CD4-positive, CD25-positive, alpha-beta regulatory T cell (primary cell): ENCODE results near the gene GOSR1. TPM values are rescaled to one million over a fixed set of nuclear protein-coding genes. Genes with fewer than 3 reads are reported as not detected.
"Not testable (repeated sequence)": the region's sequence is repeated elsewhere in the genome, so short reads cannot be mapped to it uniquely, and the experiment has no call there.

Experiments
- ATAC-seq, 2 donors: fragments of 150-1000 bp; cut with Tn5 transposase; one replicate each; pipeline ENCODE4 v1.10.0; 2021; ENCODE audit warnings: low read depth in 2 of 2, moderate number of reproducible peaks in 2 of 2, moderate library complexity in 1 of 2
- DNase-seq, 3 donors: peaks; one replicate each; pipeline versions ENCODE4 v3.0.0 to v3.0.0-alpha.2; 2012 to 2022; ENCODE audit warnings: mixed read lengths in 1 of 3
- H3K27ac ChIP-seq: one replicate; pipeline ENCODE4 v1.7.0; 2013; ENCODE audit warnings: mild to moderate bottlenecking, low read length; ENCODE audit not compliant: insufficient read depth, poor library complexity, severe bottlenecking
- H3K27me3 ChIP-seq: one replicate; pipeline ENCODE4 v1.7.0; 2013; ENCODE audit warnings: low read length; ENCODE audit not compliant: control insufficient read depth, insufficient read depth
- H3K36me3 ChIP-seq: one replicate; pipeline ENCODE4 v1.7.0; 2013; ENCODE audit warnings: mild to moderate bottlenecking, low read length, moderate library complexity; ENCODE audit not compliant: control insufficient read depth, insufficient read depth
- H3K4me1 ChIP-seq: 2 replicates; pipeline ENCODE4 v1.7.0; 2013; ENCODE audit warnings: mild to moderate bottlenecking, low read length; ENCODE audit not compliant: insufficient read depth, control insufficient read depth, poor library complexity, severe bottlenecking
- H3K4me3 ChIP-seq: one replicate; pipeline ENCODE4 v1.7.0; 2013; ENCODE audit warnings: low read depth, mild to moderate bottlenecking, low read length, moderate library complexity
- H3K9me3 ChIP-seq, 2 experiments: 1 replicate in 1 of 2; 2 replicates in 1 of 2; pipeline ENCODE4 v1.7.0; 2013; ENCODE audit warnings: low read length in 2 of 2, mild to moderate bottlenecking in 1 of 2, moderate library complexity in 1 of 2; ENCODE audit not compliant: control insufficient read depth in 2 of 2
- H3K27ac Mint-ChIP-seq, 3 donors: one replicate each; pipeline ENCODE4 v1.8.0; 2020 to 2022; ENCODE audit warnings: mild to moderate bottlenecking in 3 of 3, mixed read lengths in 3 of 3, moderate library complexity in 2 of 3
- H3K27me3 Mint-ChIP-seq: one replicate; pipeline ENCODE4 v1.8.0; 2022; ENCODE audit warnings: mild to moderate bottlenecking, mixed read lengths
- H3K36me3 Mint-ChIP-seq: one replicate; pipeline ENCODE4 v1.8.0; 2020; ENCODE audit warnings: mixed read lengths
- H3K4me1 Mint-ChIP-seq, 4 donors: one replicate each; pipeline ENCODE4 v1.8.0; 2020 to 2022; ENCODE audit warnings: mixed read lengths in 4 of 4, mild to moderate bottlenecking in 1 of 4
- H3K4me3 Mint-ChIP-seq, 4 donors: one replicate each; pipeline ENCODE4 v1.8.0; 2020 to 2022; ENCODE audit warnings: mild to moderate bottlenecking in 4 of 4, mixed read lengths in 4 of 4, moderate library complexity in 3 of 4
- H3K9me3 Mint-ChIP-seq, 7 donors: one replicate each; pipeline ENCODE4 v1.8.0; 2020 to 2022; ENCODE audit warnings: mixed read lengths in 7 of 7, mild to moderate bottlenecking in 3 of 7, moderate library complexity in 2 of 7
- polyA plus RNA-seq, 4 donors: library from polyadenylated mRNA; unstranded; fragments of 300-500 nt; fragmentation: Illumina TruSeq; gene quantifications; one replicate each; pipeline ENCODE4 v1.2.3, GENCODE V29; 2021
- total RNA-seq: library from RNA; stranded (reverse); gene quantifications from one replicate; pipeline ENCODE4 v1.2.3, GENCODE V29; 2022

GOSR1 gene
- total and polyA plus RNA-seq, 5 donors from 2014 or later, result 42.8 to 71.4 (median 51.1) TPM

- peak overlapping the region in 1 of 3 donors; percentile 32 for H3K27ac Mint-ChIP-seq
- H3K27me3 Mint-ChIP-seq, result no peaks in the 10 kb centered on the region
- peaks cover 46% of the 10 kb centered on the region for H3K36me3 Mint-ChIP-seq
- Histone ChIP-seq H3K27ac (no peak overlapping the region), H3K4me3 (no peak overlapping the region), H3K9me3 (no peaks in the 10 kb centered on the region), H3K27me3 (no peaks in the 10 kb centered on the region), H3K4me1 (no peaks in the 10 kb centered on the region), H3K36me3 (peaks cover 43% of the 10 kb centered on the region)
- peaks cover 0 to 1% (median 0%) of the 10 kb centered on the region in 7 donors for H3K9me3 Mint-ChIP-seq
- no peak for DNase-seq
- no peak for ATAC-seq
- H3K4me1 Mint-ChIP-seq, result peaks cover 2 to 9% (median 7%) of the 10 kb centered on the region in 4 donors
- no peak overlapping the region for H3K4me3 Mint-ChIP-seq
Measured at GRCh38 chr17:30521766-30522165, 44.6 kb downstream of the GOSR1 start.

DNA sequence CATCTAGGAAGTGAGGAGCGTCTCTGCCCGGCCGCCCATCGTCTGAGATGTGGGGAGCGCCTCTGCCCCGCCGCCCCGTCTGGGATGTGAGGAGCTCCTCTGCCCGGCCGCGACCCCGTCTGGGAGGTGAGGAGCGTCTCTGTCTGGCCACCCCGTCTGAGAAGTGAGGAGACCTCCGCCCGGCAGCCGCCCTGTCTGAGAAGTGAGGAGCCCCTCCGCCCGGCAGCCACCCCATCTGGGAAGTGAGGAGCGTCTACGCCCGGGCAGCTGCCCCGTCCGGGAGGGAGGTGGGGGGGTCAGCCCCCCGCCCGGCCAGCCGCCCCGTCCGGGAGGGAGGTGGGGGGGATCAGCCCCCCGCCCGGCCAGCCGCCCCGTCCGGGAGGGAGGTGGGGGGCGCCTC is 46.0 kb downstream of the GOSR1 start:
- H3K36me3 ChIP-seq, result peaks cover 34% of the 10 kb centered on the region
- not testable (repeated sequence) for H3K4me3 ChIP-seq, DNase-seq, H3K27me3 Mint-ChIP-seq, H3K27ac ChIP-seq, H3K4me1 Mint-ChIP-seq, H3K4me1 ChIP-seq, H3K27me3 ChIP-seq, H3K4me3 Mint-ChIP-seq, ATAC-seq, H3K9me3 Mint-ChIP-seq, H3K9me3 ChIP-seq
- peaks cover 35% of the 10 kb centered on the region for H3K36me3 Mint-ChIP-seq
- peak overlapping the region in 1 of 3 donors; percentile 43 for H3K27ac Mint-ChIP-seq

- no peaks in the 10 kb centered on the region for H3K9me3 Mint-ChIP-seq
- peaks cover 0 to 5% (median under 1%) of the 10 kb centered on the region in 4 donors for H3K4me1 Mint-ChIP-seq
- no peaks in the 10 kb centered on the region for H3K27me3 Mint-ChIP-seq
- H3K4me3 Mint-ChIP-seq, result no peak overlapping the region
- peaks cover 33% of the 10 kb centered on the region for H3K36me3 Mint-ChIP-seq
- H3K27me3 ChIP-seq, result no peaks in the 10 kb centered on the region
- H3K9me3 ChIP-seq, result no peaks in the 10 kb centered on the region
- H3K27ac ChIP-seq, result no peak overlapping the region
- H3K27ac Mint-ChIP-seq, result peak overlapping the region in 1 of 3 donors; percentile 20
- H3K4me3 ChIP-seq, result no peak overlapping the region
- peaks cover 25% of the 10 kb centered on the region for H3K36me3 ChIP-seq
- no peak for ATAC-seq
- no peaks in the 10 kb centered on the region for H3K4me1 ChIP-seq
- no peak for DNase-seq
Measured at GRCh38 chr17:30524847-30525246, 47.6 kb downstream of the GOSR1 start.

- Histone ChIP-seq H3K27ac (no peak overlapping the region), H3K4me3 (no peak overlapping the region), H3K36me3 (peaks cover 12% of the 10 kb centered on the region), H3K9me3 (no peaks in the 10 kb centered on the region), H3K27me3 (no peaks in the 10 kb centered on the region), H3K4me1 (no peaks in the 10 kb centered on the region)
- DNase-seq (no peak), ATAC-seq (no peak)
- Mint-ChIP-seq H3K36me3 (peaks cover 24% of the 10 kb centered on the region), H3K4me3 (no peak overlapping the region), H3K27ac (no peak overlapping the region), H3K9me3 (no peaks in the 10 kb centered on the region), H3K4me1 (peaks cover 0 to 5% (median 0%) of the 10 kb centered on the region in 4 donors), H3K27me3 (no peaks in the 10 kb centered on the region)
Measured at GRCh38 chr17:30526401-30526800, 49.2 kb downstream of the GOSR1 start.

DNA sequence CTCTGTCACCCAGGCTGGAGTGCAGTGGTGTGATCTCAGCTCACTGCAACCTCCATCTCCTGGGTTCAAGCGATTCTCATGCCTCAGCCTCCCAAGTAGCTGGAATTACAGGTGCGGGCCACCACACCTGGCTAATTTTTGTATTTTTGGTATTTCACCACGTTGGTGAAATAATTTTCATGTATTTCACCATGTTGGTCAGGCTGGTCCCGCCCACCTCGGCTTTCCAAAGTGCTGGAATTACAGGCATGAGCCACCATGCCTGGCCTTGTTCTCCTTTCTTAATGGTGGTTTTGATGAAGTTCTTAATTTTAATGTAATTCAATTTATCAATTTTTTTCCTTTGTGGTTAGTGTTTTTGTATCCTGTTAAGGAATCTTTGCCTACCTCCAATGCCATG is 51.5 kb downstream of the GOSR1 start:
- not testable (repeated sequence) for H3K4me3 Mint-ChIP-seq, H3K27me3 Mint-ChIP-seq, H3K27ac ChIP-seq, ATAC-seq, H3K9me3 ChIP-seq, H3K9me3 Mint-ChIP-seq, H3K27ac Mint-ChIP-seq, DNase-seq, H3K4me1 ChIP-seq, H3K27me3 ChIP-seq, H3K36me3 Mint-ChIP-seq, H3K36me3 ChIP-seq, H3K4me3 ChIP-seq, H3K4me1 Mint-ChIP-seq

DNA sequence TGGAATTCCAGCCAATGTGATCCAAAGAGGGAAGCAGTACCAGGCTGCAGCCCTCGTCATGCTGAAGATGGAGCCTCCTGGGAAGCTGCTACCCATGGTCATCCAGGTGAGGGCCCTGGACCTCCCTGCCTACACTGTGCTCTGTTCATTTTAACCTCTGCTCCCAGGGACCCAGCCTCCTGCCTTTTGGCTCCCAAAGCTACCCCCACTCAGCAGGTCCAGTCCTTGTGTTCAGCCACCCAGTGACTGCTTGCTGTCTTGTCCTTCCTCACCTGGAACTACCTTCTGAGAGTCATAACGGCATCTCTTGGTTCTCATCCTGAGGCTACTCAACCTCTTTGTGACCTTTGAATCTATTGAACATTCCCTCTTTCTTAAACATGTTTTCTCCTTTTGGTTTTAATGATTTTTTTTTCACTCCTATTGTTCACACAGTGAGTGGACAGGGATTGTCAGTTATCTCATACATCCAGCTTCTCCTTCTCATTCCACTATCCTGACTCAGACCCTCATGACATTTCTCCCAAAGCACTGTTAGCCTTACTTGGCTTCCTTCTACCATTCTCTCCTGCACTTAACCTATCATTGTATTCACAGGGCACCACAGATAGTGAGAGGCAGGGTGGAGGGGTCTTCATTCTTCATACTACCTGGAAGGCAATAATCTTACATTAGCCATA is 53.3 kb downstream of the GOSR1 start:
- H3K36me3 Mint-ChIP-seq, result peaks cover 11% of the 10 kb centered on the region

DNA sequence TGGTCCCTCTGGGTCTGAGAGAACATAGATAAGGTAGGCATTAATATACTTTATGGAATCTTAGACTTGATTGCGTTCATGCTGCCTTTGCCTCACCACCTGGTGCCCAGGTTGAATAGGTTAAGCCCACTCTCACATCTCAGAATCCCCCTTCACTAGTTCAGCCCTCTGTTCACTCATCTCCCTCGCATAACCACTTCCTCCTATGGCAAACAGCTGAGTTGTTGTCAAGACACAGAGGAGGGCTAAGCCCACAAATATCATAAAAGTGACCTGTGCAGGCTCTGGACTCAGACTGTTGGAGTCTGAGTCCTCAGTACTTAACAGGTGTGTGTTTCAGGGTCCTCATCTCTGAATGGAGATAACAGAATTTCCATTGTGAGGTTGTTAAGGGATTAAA is 55.7 kb downstream of the GOSR1 start:
- no peak for ATAC-seq
- Mint-ChIP-seq H3K27ac (no peak overlapping the region), H3K9me3 (no peaks in the 10 kb centered on the region), H3K36me3 (peaks cover 11% of the 10 kb centered on the region), H3K4me1 (no peaks in the 10 kb centered on the region), H3K4me3 (no peak overlapping the region), H3K27me3 (no peaks in the 10 kb centered on the region)
- no peaks in the 10 kb centered on the region for H3K36me3 ChIP-seq
- H3K27ac ChIP-seq, result no peak overlapping the region
- H3K9me3 ChIP-seq, result no peaks in the 10 kb centered on the region
- no peak overlapping the region for H3K4me3 ChIP-seq
- no peaks in the 10 kb centered on the region for H3K4me1 ChIP-seq
- no peak for DNase-seq
- no peaks in the 10 kb centered on the region for H3K27me3 ChIP-seq

More for the DNA sequence above, 53.3 kb downstream of the GOSR1 start:
- Histone ChIP-seq H3K4me1 (no peaks in the 10 kb centered on the region), H3K27ac (no peak overlapping the region), H3K36me3 (no peaks in the 10 kb centered on the region), H3K9me3 (no peaks in the 10 kb centered on the region), H3K4me3 (no peak overlapping the region), H3K27me3 (no peaks in the 10 kb centered on the region)
- DNase-seq (no peak), ATAC-seq (no peak)
- Mint-ChIP-seq H3K27me3 (no peaks in the 10 kb centered on the region), H3K9me3 (no peaks in the 10 kb centered on the region), H3K4me3 (no peak overlapping the region), H3K27ac (no peak overlapping the region), H3K4me1 (no peaks in the 10 kb centered on the region)

DNA sequence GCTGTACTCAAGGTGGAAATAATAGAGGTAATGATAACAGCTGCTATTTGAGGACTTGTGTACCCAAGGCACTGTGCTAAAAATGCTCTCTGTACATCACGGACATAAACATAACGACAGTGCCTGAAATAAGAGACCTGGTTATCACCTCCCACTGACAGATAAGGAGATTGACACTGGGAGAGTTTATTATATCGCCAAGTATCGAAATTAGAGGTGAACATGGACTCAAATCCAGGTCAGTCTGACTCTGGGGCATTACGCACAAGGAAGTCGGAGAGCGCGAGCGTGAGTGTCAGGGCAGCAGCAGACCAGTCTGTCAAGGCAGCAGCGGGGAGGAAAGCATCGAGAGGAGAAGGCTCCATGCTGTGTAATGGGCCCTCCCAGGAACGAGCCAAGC is 57.1 kb downstream of the GOSR1 start:
- ATAC-seq, result no peak
- Mint-ChIP-seq H3K27me3 (no peaks in the 10 kb centered on the region), H3K27ac (no peak overlapping the region), H3K4me3 (no peak overlapping the region), H3K9me3 (peaks cover 0 to 2% (median 0%) of the 10 kb centered on the region in 7 donors), H3K4me1 (no peaks in the 10 kb centered on the region), H3K36me3 (peaks cover 11% of the 10 kb centered on the region)
- Histone ChIP-seq H3K36me3 (no peaks in the 10 kb centered on the region), H3K27ac (no peak overlapping the region), H3K4me3 (no peak overlapping the region), H3K27me3 (no peaks in the 10 kb centered on the region), H3K9me3 (no peaks in the 10 kb centered on the region), H3K4me1 (no peaks in the 10 kb centered on the region)
- no peak for DNase-seq
